ENCODE results near the gene ANKAR.

DNA sequence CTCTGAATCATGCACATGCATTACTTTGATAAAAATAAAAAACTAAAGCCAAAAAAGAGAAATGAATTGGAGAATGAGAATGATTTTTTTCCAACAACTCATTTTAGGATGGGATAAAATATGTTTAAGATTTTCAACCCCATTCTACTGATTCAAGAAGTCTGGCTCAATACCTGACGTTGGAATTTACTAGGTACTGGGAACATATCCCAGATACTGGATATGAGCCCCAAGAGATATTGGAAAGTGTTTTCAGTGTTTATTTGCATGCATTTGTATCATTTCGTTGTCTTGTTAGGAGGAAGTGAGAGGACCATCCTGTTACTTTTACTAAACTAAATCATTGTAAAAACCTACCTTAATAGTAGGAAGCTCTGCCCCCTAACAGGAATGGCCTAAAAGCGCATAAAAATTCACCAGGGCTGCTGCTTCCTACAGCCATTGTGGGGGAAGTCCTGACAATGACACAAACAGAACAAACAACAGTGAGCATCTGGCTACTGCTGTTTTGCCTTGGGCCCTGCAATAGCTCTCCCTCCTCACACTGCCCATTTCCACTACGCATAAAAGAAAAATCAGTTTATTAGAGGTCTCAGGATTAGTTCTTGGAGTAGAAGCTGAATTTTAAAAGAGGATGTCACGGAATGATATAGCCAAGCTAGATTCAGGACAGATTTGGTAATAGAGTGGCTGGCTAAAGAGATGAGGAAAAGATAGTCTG, 35.2 kb downstream of the ANKAR start:
- TF ChIP-seq, protein P1, sequence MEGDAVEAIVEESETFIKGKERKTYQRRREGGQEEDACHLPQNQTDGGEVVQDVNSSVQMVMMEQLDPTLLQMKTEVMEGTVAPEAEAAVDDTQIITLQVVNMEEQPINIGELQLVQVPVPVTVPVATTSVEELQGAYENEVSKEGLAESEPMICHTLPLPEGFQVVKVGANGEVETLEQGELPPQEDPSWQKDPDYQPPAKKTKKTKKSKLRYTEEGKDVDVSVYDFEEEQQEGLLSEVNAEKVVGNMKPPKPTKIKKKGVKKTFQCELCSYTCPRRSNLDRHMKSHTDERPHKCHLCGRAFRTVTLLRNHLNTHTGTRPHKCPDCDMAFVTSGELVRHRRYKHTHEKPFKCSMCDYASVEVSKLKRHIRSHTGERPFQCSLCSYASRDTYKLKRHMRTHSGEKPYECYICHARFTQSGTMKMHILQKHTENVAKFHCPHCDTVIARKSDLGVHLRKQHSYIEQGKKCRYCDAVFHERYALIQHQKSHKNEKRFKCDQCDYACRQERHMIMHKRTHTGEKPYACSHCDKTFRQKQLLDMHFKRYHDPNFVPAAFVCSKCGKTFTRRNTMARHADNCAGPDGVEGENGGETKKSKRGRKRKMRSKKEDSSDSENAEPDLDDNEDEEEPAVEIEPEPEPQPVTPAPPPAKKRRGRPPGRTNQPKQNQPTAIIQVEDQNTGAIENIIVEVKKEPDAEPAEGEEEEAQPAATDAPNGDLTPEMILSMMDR (conservative IDR thresholded peaks at IDR 0.05; ENCODE audit: low read length) = no peak
- no peak for TF ChIP-seq EZH2phosphoT487 (IDR thresholded peaks at IDR 0.05; ENCODE audit: borderline replicate concordance)
